K562 (cell line): ENCODE measurements around the gene ACAP2. TPM values are rescaled to one million over a fixed set of nuclear protein-coding genes. Genes with fewer than 3 reads are reported as not detected.

Experiments
- ATAC-seq: fragments of 200-7000 bp; cut with Tn5 transposase; 3 replicates; pipeline ENCODE4 v1.9.1; 2020; ENCODE audit warnings: moderate library complexity
- BruUV-seq: library from RNA; stranded (reverse); fragments of 400-500 nt; replicated peaks from 2 replicates; lab custom pipeline; 2021; lab: Mats Ljungman, UMichigan
- CTCF ChIA-PET: fragments of 300-600 bp; formaldehyde crosslinking; extraction: SDS; loops from one replicate; lab custom pipeline; 2021; ENCODE audit warnings: low intra/inter-chr PET ratio; lab: Yijun Ruan, JAX
- POLR2A ChIA-PET: fragments of 300-600, 350-650 bp; sonication (Branson Sonifier 250); formaldehyde crosslinking; extraction: SDS; loops from one replicate; lab custom pipeline; 2021; ENCODE audit warnings: antibody characterized with exemption, inconsistent platforms; lab: Yijun Ruan, JAX
- DNase-seq, 4 experiments: peaks; one replicate each; pipeline versions ENCODE4 v3.0.0 to v3.0.0-alpha.2; 2011 to 2018; ENCODE audit warnings: low spot score in 3 of 4, mixed read lengths in 3 of 4; ENCODE audit errors: extremely low read depth in 1 of 4
- FAIRE-seq: peaks from 2 replicates; lab custom pipeline; 2011; peaks lifted over from hg19 to GRCh38; lab: Jason Lieb, UNC
- H2AFZ ChIP-seq: 2 replicates; pipeline ENCODE4 v1.6.0; 2011; ENCODE audit warnings: low read depth, low read length, control low read depth, inconsistent platforms
- H3K27ac ChIP-seq: fragments of 200-600 bp; 3 replicates; pipeline ENCODE4 v1.8.0; 2011; ENCODE audit warnings: low read depth, mild to moderate bottlenecking, control low read depth, inconsistent platforms, low read length, moderate library complexity, mixed read lengths; ENCODE audit errors: extremely low read depth
- H3K27me3 ChIP-seq, 2 experiments: fragments of 300-600 bp in 1 of 2; 2 replicates in 1 of 2; 3 replicates in 1 of 2; pipeline versions ENCODE4 v1.6.0 to v1.8.0; 2011; ENCODE audit warnings: inconsistent platforms in 2 of 2, low read length in 2 of 2, mild to moderate bottlenecking in 1 of 2, mixed read lengths in 1 of 2, moderate library complexity in 1 of 2; ENCODE audit not compliant: control insufficient read depth in 2 of 2, insufficient read depth in 2 of 2
- H3K36me3 ChIP-seq: fragments of 300-600 bp; 3 replicates; pipeline ENCODE4 v1.8.0; 2011; ENCODE audit warnings: mild to moderate bottlenecking, low read length, inconsistent platforms; ENCODE audit not compliant: control insufficient read depth, insufficient read depth
- H3K4me1 ChIP-seq, 2 experiments: fragments of 200-600 bp in 1 of 2; replicated peaks in 1 of 2; 2 replicates in 1 of 2; 3 replicates in 1 of 2; pipeline versions ENCODE4 v1.5.1 to v1.8.0; 2011; ENCODE audit warnings: inconsistent platforms in 2 of 2, low read length in 2 of 2, mild to moderate bottlenecking in 1 of 2, mixed read lengths in 1 of 2, moderate library complexity in 1 of 2; ENCODE audit not compliant: control insufficient read depth in 2 of 2, insufficient read depth in 2 of 2
- H3K4me2 ChIP-seq: 2 replicates; pipeline ENCODE4 v1.6.1; 2011; ENCODE audit warnings: low read length, control low read depth, inconsistent platforms, mixed read lengths; ENCODE audit not compliant: insufficient read depth
- H3K4me3 ChIP-seq: fragments of 200-600 bp; sonication (generic), shearing (Covaris generic); 2 replicates; pipeline ENCODE4 v1.5.1; 2016; ENCODE audit warnings: control low read depth, inconsistent platforms
- H3K79me2 ChIP-seq: fragments of 200-600 bp; 3 replicates; pipeline ENCODE4 v1.8.0; 2011; ENCODE audit warnings: low read length, inconsistent platforms; ENCODE audit not compliant: control insufficient read depth, insufficient read depth
- H3K9ac ChIP-seq, 2 experiments: 2 replicates each; pipeline versions ENCODE4 v1.6.0 to v1.6.1; 2011; ENCODE audit warnings: low read depth in 2 of 2, low read length in 2 of 2, control low read depth in 1 of 2, inconsistent platforms in 1 of 2, mild to moderate bottlenecking in 1 of 2, mixed read lengths in 1 of 2; ENCODE audit not compliant: insufficient read depth in 1 of 2
- H3K9me1 ChIP-seq: one replicate; pipeline ENCODE4 v1.6.0; 2011; ENCODE audit warnings: inconsistent platforms, mild to moderate bottlenecking, low read length, moderate library complexity; ENCODE audit not compliant: control insufficient read depth, insufficient read depth
- H3K9me3 ChIP-seq: replicated peaks from 2 replicates; pipeline ENCODE4 v1.5.1; 2011; ENCODE audit warnings: low read depth, low read length, inconsistent platforms; ENCODE audit not compliant: control insufficient read depth, insufficient read depth
- H4K20me1 ChIP-seq: replicated peaks from 2 replicates; pipeline ENCODE4 v1.6.1; 2011; ENCODE audit warnings: low read length, inconsistent platforms, mixed read lengths; ENCODE audit not compliant: control insufficient read depth, insufficient read depth
- CHD2 ChIP-seq: IDR thresholded peaks from 2 replicates; pipeline ENCODE4 v1.6.1; 2011; ENCODE audit warnings: low read depth, low read length
- OTX1 ChIP-seq: fragments of 450-650 bp; formaldehyde crosslinking; IDR thresholded peaks from 2 replicates; pipeline ENCODE4 v1.4.0; 2022; ENCODE audit warnings: mild to moderate bottlenecking
- PHTF2 ChIP-seq: fragments of 250-450 bp; sonication (Bioruptor Pico); IDR thresholded peaks from 2 replicates; pipeline ENCODE4 v1.5.0; 2021; ENCODE audit warnings: mild to moderate bottlenecking
- RBBP5 ChIP-seq: fragments of 200-600 bp; sonication (generic); IDR thresholded peaks from 2 replicates; pipeline ENCODE4 v1.6.1; 2012; ENCODE audit warnings: borderline replicate concordance, mild to moderate bottlenecking, low read length, control low read depth, inconsistent platforms; ENCODE audit not compliant: insufficient read depth, poor library complexity, severe bottlenecking
- SAP30 ChIP-seq: fragments of 200-600 bp; sonication (generic); IDR thresholded peaks from 2 replicates; pipeline ENCODE4 v1.6.1; 2012; ENCODE audit warnings: borderline replicate concordance, low read depth, mild to moderate bottlenecking, moderate library complexity, low read length, control low read depth, inconsistent platforms; ENCODE audit not compliant: insufficient read depth, poor library complexity, severe bottlenecking
- TARDBP ChIP-seq: fragments of 450-650 bp; IDR thresholded peaks from 2 replicates; pipeline ENCODE4 v1.6.1; 2016
- ZNF707 ChIP-seq: fragments of 250-450 bp; sonication (Bioruptor Pico); conservative IDR thresholded peaks from 2 replicates; pipeline ENCODE4 v1.8.0; 2022; ENCODE audit warnings: inconsistent platforms, mild to moderate bottlenecking, moderate library complexity
- WGBS: fragments of 100-300 bp; shearing (Covaris generic); methylation state at CpG from one replicate; pipeline ENCODE4 v1.1.6; 2016; ENCODE audit warnings: low coverage, mixed read lengths; ENCODE audit not compliant: insufficient coverage; ENCODE audit errors: missing lambda C conversion rate; 5-methylcytosine and 5-hydroxymethylcytosine counted together
- in situ Hi-C: fragments of 300-500 bp; cut with MboI; formaldehyde crosslinking; loops from 4 replicates; pipeline ENCODE4 v1.15.0; 2018; ENCODE audit warnings: inconsistent platforms, mixed read lengths
- intact Hi-C: fragments of 100-400 bp; cut with micrococcal nuclease; formaldehyde crosslinking; loops from 2 replicates; pipeline ENCODE4 v1.14.2; 2022
- polyA plus RNA-seq, 8 experiments: library from polyadenylated mRNA; depleted of rRNA in 4 of 8; stranded (reverse) in 5 of 8; unstranded in 3 of 8; fragments of >200 nt; fragmentation: Nextera tagmentation in 2 of 8; fragmentation: Illumina TruSeq in 1 of 8; extraction: Ambion mirVana in 2 of 8; extraction: Trizol in 1 of 8; gene quantifications; 2 replicates each; pipeline versions ENCODE4 v1.2.1 to v1.2.3, GENCODE V29; 2011 to 2014; ENCODE audit warnings: inconsistent platforms in 1 of 8, missing spikeins in 1 of 8
- total RNA-seq, 7 experiments: library from RNA; depleted of rRNA in 6 of 7; stranded (reverse); fragments of >200 nt in 6 of 7; fragmentation: Illumina TruSeq in 2 of 7; extraction: Trizol in 2 of 7; gene quantifications; 2 replicates each; pipeline versions ENCODE4 v1.2.1 to v1.2.3, GENCODE V29; 2011 to 2021; ENCODE audit warnings: low replicate concordance in 1 of 7

Gene ACAP2
- total and polyA plus RNA-seq, 9 of the 15 experiments (the other 6 are each of a cell fraction or from before 2014, with no cell fraction given): 10.6 to 52.7 (median 34.4) TPM

DNA sequence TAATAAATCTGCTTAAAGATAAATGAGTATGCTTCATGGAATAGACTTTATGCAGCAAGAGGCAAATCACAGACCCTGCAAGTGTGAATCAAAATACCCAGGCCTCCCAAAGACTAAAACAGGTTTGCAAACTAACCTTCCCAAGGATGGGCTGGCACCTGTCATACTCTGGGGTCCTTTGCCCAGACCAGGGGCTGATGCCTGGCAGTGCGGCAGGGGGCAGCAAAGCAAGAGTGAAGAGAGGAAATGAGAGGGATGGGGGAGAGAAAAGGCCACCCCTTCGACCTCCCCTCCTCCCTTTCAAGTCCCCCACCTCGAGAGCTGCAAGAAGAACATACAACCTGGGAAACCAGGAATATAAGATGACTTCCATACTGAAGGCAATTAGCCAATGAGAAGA, 203.7 kb downstream of the ACAP2 start (continued):
- no peak for TF ChIP-seq SAP30
- no peak for TF ChIP-seq RBBP5
- no peak for TF ChIP-seq PHTF2 (CRISPR knock-in tag)
- no peak for TF ChIP-seq TARDBP
- TF ChIP-seq CHD2: no peak

DNA sequence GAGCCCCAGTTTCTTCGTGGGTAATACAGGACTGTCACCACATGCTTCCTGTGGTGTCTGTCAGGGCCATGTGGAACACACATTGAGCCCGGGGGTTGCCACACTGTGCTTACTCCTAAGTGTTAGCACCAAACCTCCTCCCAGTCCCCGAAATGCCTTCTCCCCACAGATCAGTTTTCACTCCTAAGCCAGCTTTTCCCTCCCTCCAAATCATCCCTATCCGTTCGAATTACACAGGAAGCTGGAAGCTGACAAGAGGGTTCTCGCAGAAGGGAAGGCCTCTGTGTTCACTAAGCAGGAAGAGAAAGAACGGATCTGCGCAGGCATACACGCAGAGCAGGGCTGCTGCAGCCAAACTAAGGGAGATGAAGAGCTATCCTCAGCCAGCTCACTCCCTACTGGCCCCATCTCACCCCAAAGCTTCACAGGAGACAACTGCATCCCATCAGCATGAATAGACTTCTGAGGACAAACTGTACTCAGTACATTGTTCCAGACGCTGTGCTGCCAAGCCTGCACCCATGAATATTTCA, 204.2 kb downstream of the ACAP2 start:
- no peaks in the 10 kb centered on the region for H3K79me2 ChIP-seq
- CTCF ChIA-PET: no interaction called here
- H3K4me2 ChIP-seq: no peak overlapping the region
- H4K20me1 ChIP-seq: no peaks in the 10 kb centered on the region
- no peaks in the 10 kb centered on the region for H3K4me1 ChIP-seq
- DNase-seq (no peak), FAIRE-seq (no peak), ATAC-seq (no peak)
- peaks cover 7% of the 10 kb centered on the region; the same call in 1 of the 3 replicates for H3K36me3 ChIP-seq
- H3K9me1 ChIP-seq: no peaks in the 10 kb centered on the region
- WGBS: 85% methylated on average over 10 of the region's 10 CpGs
- H3K27me3 ChIP-seq: no peaks in the 10 kb centered on the region
- peaks cover 9% of the 10 kb centered on the region; the same call in 1 of the 2 replicates for H3K9me3 ChIP-seq
- POLR2A ChIA-PET: no interaction called here
- H3K4me3 ChIP-seq: no peak overlapping the region
- H3K9ac ChIP-seq: no peak overlapping the region
- TF ChIP-seq OTX1 (CRISPR knock-in tag) (no peak), ZNF707 (CRISPR knock-in tag) (no peak)
- no TSS peak for BruUV-seq
- no peak overlapping the region for H3K27ac ChIP-seq
- intact Hi-C loops: no loop called here
- in situ Hi-C loops: no loop called here
- H2AFZ ChIP-seq: no peak overlapping the region
